GM19467 (cell line): ENCODE results near the gene ABCC2.
"Not testable (repeated sequence)": the region's sequence is repeated elsewhere in the genome, so short reads cannot be mapped to it uniquely, and the experiment has no call there.

Experiments
- ATAC-seq: cut with Tn5 transposase; IDR thresholded peaks from one replicate; pipeline ENCODE4 v1.9.1; 2021; ENCODE audit warnings: mild to moderate bottlenecking, moderate library complexity; ENCODE audit not compliant: unreplicated experiment

The ABCC2 gene

DNA sequence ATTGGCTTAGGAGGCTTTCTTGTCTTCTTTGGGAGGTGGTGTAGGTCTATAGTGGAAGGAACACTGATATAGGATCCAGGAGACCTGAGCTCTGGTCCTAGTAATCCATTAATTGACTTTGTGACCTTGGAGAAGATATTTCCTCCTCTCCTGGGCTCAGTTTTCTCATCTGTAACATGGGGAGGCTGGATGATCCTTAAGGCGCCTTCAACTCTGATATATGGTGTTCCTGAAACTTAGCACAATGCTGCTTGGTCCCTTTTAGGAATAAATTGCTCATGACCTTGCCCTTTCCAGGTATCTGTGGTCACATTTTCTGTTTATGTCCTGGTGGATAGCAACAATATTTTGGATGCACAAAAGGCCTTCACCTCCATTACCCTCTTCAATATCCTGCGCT is 25.3 kb downstream of the ABCC2 start:
- no peak for ATAC-seq

DNA sequence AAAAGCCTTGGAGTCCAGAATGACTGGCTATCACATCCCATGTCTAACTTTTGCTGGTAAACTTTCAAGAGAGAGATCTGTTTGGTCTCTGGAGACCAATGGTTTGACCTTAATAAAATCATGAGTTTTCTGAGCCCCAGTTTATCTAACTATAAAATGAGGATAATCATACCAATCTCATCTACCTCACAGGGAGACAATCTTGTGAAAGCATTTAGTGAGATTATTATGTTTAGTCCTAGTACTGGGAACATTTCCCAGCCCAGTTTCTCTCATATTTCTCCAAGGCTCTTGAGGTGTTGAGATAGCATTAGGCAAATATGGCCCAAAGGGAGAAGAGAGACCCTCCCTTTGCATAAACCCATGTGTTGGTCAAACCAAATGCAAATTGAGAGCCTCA is 25.8 kb downstream of the ABCC2 start:
- ATAC-seq = no peak

DNA sequence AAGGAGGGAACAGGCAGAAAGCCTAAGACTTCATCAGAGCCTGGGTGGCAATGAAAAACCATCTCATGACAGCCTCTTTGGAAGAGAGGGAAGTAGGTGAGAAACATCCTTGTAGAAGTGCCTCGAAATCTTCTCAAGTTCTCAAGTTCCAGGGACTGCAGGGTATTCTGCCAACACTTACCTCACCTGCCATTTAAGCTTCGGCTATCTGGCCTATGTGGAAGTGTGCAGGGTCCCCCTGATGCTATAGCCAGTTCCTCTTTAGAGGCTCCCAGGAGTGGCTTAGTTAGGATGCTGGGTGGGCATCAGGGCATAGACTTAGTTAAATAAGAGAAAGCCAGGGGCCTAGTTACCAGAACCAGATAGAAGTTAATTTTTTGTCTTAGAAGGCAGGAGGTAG is 27.0 kb downstream of the ABCC2 start:
- no peak for ATAC-seq

DNA sequence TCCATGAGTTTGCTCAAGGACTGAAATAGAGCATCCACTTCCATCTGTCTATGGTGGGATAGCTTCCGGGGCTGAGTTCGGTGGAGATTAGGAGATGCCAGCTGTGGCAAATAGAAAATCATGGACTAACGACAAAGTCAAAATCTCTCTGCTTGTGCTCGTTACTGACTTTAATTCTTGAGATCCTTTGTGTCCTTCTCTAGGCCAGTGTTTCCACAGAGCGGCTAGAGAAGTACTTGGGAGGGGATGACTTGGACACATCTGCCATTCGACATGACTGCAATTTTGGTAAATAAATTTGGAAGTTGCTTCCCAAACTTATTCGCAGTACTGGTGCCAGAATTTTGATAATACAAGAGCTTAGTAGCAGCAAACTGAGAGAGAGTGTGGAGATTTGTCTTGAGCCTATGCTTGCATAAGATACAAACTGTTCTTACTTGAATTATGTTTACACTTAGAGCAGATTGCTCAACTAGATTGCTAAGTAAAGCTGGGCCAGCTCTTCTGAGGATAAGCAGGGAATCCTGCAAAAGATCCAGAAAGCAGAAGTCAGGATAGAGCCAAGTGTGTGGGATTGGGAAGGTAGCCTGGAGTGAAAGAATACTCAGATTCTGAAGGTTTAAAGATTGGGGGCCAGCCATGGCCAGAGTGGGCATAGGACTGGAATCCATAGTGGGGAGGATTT is 27.6 kb downstream of the ABCC2 start:
- no peak for ATAC-seq

DNA sequence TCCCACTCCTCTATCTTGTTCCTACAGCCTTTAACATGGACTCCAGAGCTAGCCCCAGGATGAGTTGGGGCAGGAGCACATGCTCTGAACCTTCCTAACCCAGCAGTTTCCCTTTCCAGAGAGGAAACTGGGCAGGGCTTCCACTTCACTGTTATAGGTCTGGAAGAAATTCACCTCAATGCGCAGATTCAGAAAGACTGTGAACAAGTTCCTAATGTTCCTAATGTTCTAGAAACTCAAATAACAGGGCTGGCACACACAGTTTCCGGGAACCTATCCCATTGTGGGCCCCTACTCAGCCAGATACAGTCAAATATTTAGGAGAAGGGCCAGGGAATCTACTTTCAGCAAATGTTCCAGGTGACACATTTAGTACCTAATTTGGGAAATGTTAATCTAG is 29.7 kb downstream of the ABCC2 start:
- no peak for ATAC-seq

DNA sequence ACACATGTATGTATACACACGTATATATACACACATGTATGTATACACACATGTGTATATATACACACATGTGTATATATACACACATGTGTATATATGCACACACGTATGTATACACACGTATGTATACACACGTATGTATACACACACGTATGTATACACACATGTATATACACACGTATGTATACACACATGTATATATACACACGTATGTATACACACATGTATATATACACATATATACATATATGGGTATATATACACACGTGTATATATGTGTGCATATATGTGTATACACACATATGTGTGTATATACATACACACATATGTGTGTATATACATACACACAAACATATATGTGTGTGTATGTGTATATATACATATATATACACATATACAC is 31.7 kb downstream of the ABCC2 start:
- no peak for ATAC-seq

DNA sequence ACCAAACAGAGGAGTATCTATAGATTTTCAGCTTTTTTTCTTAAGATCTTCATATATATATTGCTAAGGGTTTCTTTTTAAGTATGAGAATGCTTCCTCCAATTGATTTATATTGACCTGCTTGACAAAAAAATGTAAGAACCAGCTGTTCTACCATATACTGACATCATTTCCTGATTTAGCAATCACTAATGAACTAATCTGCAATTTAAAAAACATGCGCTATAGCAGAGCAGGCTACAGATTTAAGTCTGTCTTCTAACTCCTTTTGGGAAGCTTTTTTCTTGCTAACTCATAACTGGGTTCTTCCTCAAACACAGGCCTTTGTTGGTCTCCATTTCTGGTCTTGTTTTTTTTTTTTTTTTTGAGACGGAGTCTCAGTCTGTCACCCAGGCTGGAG is 33.2 kb downstream of the ABCC2 start:
- no peak for ATAC-seq

DNA sequence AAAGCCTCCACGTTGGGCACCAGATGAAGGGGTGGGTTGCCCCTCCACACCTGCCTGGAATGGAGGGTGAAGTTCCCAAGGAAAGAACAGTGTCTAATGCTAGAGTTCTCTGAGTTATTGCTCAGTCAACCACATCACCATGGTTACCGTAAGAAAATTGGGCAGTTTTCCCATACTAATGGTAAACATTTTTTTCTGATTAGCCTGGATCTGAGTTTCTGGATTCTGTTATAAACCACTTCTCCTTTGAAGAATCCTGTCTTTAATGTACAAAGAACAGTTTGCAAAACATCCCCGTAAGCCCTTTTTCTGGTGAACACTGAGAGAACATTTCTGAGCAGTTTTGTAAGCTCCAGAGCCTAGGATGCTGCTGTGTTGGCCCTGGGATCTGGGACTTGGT is 45.5 kb downstream of the ABCC2 start:
- no peak for ATAC-seq

DNA sequence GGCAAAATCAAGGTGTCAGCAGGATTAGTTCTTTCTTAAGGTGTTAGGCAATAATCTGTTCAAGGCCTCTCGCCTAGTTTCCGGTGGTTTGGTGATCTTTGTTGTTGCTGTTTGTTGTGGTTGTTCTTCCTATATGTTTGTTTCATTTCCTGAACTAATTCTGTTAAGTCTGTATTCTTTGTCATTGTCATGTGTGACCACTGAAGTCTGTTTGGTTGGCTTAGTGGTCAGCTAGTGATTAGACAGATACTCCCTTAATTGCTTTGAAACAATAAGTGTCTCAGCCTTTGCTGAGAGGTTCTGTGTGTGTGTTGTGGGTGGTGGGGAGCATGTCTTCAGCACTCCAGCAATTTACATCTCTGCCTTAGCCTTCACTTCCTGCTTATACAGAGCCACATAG is 46.0 kb downstream of the ABCC2 start:
- no peak for ATAC-seq

DNA sequence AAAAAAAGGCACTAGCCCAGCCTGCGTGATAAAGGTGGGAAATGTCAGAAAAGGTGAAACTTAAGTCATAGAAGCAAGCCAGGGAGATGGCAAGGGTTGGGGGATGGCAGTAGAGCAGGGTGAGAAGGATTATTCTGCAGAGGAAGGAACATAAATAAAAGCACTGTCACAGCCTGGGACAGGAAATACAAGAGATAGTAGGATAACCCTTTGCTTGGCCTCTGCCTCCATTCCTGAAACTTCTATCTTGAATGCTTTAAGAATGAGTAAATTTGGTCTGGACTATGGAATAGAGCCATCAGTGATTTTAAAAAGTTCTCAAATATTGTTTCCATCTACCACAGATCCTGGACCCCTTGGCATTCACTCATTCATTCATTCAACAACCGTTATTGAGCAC is 50.0 kb downstream of the ABCC2 start:
- ATAC-seq = no peak

DNA sequence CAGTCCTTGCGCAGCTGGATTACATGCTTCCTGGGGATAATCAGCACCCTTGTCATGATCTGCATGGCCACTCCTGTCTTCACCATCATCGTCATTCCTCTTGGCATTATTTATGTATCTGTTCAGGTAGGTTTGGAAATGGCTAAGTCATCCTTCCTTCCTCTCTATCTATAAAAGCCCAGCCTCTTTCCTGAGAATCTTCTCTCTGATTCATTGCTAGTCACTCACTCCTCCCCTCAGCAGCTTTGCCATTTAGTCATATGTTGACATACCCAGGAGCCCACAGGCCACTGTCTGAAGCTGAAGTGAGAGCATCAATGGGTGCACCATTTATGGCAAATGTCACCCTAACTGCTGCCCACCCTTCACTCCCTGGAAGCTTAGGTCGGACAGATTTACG is 52.0 kb downstream of the ABCC2 start:
- no peak for ATAC-seq

DNA sequence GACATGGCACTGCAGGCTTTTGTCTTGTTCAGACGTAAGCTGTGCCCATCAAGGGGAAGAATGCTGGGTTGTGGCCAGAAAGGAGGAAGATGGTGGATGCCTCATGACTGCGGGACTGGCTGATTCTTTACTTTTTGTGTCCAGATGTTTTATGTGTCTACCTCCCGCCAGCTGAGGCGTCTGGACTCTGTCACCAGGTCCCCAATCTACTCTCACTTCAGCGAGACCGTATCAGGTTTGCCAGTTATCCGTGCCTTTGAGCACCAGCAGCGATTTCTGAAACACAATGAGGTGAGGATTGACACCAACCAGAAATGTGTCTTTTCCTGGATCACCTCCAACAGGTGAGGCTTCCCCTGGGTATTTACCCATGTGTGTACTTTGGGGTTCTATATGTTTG is 53.5 kb downstream of the ABCC2 start:
- ATAC-seq = no peak

DNA sequence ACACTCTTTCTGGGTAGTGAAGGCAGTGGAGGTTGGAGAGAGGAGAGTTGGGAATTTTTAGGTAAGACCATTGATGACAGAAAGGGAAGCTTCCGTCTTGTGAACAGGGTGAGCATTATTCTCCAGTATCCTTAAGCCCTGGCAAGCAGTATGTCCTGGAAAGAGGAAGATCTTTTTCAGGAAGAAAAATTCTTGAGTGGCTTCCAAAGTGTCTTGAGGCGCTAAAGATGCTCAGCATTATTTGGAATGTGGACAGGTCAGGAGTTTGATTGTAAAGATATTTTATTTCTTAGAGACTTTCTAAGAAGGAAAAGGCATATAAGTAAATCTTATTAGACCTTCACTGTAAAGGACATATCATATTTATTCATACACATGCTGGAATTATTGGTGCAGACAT is 54.3 kb downstream of the ABCC2 start:
- no peak for ATAC-seq

DNA sequence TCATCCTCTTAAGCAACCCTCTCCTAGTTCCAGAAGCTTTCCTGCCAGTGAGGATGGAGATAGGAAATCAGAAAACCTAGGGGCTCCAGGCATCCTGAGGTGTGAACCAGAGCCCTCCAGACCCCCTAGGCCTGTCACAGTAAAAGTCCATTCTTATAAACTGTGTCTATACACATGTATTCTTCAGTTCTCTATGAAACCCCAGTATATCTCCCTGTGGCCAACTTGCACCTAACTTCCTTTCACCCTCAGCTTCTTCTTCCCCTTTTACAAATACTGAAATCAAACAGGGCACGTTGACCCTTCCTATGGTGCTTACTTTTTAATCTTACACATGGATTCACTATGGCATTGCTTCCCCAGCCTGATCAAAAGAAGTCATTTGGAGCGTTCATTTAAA is 58.4 kb downstream of the ABCC2 start:
- not testable (repeated sequence) for ATAC-seq

DNA sequence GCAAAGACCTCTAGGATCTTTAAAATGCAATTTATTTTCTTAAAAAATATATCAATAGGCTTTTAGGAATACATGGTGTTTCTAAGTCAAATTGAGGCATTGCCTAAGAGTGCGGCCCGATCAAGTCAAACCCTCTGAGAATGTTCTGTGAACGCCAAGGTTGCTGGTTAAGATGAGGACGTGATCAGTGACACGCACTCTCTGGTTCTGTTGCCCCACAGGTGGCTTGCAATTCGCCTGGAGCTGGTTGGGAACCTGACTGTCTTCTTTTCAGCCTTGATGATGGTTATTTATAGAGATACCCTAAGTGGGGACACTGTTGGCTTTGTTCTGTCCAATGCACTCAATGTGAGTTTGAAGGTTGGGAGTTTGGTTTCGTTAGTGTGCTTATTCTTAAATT is 59.3 kb downstream of the ABCC2 start:
- no peak for ATAC-seq

DNA sequence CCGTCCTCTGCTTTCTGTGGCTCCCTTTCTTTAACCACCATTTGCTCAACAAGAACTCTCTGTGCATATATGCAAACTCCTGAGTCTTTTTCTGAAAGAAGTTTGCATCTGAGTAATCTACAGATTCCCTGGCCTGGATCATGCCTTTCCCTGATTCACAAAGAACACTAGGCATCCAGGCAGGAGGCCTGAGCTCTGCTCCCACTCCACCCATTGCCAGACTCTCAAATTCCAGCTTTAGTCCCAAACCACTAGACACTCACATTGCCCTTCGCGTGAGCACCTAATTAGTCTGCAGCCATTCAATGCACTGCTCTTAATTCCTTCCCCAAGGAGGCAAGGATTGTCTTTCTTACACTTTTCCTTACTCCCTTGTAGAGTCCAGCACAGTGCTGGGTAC is 60.9 kb downstream of the ABCC2 start:
- no peak for ATAC-seq

DNA sequence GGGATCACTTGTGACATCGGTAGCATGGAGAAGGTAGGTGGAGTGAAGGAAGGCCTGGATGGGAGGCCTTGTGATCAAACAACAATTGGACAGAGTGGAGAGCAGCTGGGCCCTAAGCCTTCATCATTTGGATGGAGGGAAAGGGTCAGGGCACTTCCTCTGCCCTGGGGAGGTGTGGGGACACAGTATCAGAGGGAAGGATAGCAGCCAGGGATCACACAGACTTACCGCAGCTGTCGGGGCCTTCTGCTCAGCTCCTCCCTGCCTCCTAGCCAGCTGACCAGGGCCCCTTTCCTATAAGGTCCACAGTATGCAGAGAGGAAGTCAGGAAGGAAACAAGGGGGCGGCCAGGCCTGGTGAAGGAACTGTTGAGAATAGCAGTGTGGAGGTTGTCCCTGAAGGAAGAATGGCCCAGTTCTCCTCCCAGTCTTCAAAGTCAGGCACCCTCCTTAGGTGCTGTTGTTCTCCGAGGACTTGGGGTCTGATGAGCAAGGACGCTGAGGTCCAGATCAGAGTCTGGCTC is 62.1 kb downstream of the ABCC2 start:
- ATAC-seq = no peak

DNA sequence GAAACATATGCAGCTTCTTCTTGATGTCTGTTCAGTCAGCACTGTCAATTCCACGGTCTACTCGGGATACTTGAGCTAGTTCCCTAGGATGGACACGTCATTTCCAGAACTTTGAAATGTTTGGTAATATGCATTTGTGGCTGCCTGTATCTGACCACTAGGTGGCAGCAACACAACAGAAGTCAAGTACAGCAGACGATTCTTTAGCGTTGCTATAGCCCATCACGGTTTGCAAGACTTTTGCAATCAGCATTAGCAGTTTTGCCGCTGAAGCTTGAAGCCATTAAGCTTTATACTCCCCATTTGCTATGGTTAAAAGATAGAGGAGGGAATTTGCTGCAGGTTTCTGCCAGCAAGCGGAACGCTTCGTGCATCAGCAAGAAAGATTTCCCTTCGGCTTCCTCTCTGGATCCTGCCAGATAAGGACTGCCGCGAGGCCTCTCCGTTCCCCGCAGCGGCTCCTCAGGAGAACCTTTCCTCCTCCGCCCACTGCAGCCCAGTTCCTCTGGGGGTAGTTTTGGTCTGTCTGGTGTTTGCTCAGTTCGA is 63.5 kb downstream of the ABCC2 start:
- peak; percentile 80 for ATAC-seq

DNA sequence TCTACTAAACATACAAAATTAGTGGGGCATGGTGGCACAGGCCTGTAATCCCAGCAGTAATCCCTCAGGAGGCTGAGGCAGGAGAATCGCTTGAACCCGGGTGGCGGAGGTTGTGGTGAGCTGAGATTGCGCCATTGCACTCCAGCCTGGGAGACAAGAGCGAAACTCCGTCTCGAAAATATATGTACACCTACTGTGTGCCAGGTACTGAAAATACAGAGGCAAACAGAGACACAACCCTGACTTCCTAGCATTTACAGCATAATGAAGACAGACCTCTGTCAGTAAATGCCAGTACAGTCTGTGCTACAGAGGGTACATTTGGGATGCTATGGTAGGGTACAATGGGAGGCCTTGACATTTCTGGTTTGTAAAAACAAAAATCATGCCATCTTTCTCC is 66.6 kb downstream of the ABCC2 start:
- ATAC-seq = no peak

DNA sequence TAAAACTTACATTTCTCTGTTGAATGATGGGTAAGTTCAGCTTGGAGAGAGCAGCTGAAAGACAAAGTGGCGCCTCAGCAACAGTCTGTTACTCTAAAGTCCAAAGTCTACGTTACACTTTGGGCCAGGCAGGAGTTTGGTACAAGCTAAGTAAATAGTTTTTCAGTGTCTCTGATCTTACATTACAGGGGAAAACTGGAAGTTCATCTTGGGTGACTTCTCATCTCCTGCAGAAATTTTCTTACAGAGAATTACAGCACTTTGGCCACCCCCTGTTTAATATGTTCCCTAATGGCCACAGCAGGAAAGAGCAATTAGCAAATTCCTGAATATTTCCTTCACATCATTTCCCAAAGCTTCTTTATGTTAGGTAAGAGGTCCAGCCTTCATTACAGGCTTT is 67.1 kb downstream of the ABCC2 start:
- no peak for ATAC-seq

DNA sequence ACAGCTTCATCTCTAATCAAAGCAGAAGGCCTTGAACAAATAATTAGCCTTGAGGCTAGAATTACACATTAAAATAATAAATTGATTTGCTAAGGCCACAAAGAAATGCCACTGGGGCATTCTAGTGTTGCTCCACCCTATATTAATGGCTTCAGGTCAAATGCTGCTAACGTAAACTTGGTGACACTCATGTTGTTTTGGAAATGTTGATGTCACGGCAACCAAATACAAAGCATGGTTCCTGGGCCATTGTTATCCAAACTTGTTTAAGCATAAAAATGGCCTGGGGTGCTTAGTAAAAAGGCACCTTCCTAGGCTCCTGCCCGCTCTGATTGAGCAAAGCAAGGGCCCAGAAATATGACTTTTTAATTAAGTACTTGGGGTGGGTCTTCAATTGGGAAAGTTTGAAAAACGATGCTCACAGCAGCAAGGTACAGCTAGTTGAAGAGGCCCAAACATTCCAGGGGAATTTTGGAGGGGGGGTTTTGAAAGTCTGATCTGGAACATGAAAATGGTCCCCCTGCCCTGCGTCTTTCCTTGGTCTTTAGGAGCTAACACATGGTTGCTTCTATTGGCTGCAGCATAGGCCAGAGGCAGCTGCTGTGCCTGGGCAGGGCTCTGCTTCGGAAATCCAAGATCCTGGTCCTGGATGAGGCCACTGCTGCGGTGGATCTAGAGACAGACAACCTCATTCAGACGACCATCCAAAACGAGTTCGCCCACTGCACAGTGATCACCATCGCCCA is 67.8 kb downstream of the ABCC2 start:
- ATAC-seq = no peak

DNA sequence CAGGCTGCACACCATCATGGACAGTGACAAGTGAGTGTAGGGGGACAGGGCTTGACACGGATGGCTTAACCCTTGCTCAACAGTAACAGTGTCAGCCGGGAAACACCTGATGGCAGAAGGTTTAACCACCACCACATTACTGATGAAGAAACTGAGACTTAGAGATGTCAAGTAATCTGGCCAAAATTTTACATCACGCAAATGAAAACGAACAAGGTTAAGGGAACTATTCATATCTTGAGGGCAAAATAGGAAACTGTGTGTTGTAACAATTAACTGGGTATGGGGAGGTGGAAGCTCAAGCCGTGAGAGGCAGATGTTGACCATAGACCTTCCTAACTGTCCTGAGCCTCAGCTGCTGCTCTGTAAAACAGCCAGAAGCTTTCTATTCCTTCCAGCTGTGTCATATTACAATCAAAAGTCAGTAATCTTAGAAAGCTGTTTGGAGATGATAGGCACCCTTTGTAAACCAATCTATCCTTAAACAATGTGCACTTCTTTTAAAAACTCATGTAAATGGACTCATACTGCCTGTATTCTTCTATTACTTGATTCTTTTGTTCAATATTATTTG is 68.4 kb downstream of the ABCC2 start:
- ATAC-seq = no peak
